ENCODE measurements around the gene RBM33. TPM values are rescaled to one million over a fixed set of nuclear protein-coding genes. Genes with fewer than 3 reads are reported as not detected.

The RBM33 gene
- total RNA-seq, 1 donor from 2014 or later = 62.8 TPM

GRCh38 chr7:155663937-155664336 is 19.5 kb downstream of the RBM33 start:
- DNase-seq (no peak), ATAC-seq (no peak)
- H3K9me3 ChIP-seq = no peaks in the 10 kb centered on the region
- H3K4me3 ChIP-seq = no peak overlapping the region
- peaks cover 9% of the 10 kb centered on the region for H3K36me3 ChIP-seq
- no peaks in the 10 kb centered on the region for H3K27me3 ChIP-seq
- H3K4me1 ChIP-seq = peaks cover 41% of the 10 kb centered on the region
- no peak overlapping the region for H3K27ac ChIP-seq
- TF ChIP-seq CTCF (IDR thresholded peaks at IDR 0.05) = no peak
- intact Hi-C loops (cut with DNase I) = no loop called here

GRCh38 chr7:155665079-155665956 is 20.9 kb downstream of the RBM33 start:
- no peak for TF ChIP-seq CTCF (IDR thresholded peaks at IDR 0.05)
- H3K36me3 ChIP-seq = peaks cover 9% of the 10 kb centered on the region
- H3K9me3 ChIP-seq = no peaks in the 10 kb centered on the region
- peaks cover 53% of the 10 kb centered on the region for H3K4me1 ChIP-seq
- intact Hi-C loops (cut with DNase I) = no loop called here
- no peak overlapping the region for H3K27ac ChIP-seq
- DNase-seq = no peak
- ATAC-seq = no peak
- no peak overlapping the region for H3K4me3 ChIP-seq
- no peaks in the 10 kb centered on the region for H3K27me3 ChIP-seq

GRCh38 chr7:155665957-155666287 is 21.5 kb downstream of the RBM33 start:
- Histone ChIP-seq H3K27me3 (no peaks in the 10 kb centered on the region), H3K9me3 (no peaks in the 10 kb centered on the region), H3K27ac (no peak overlapping the region), H3K36me3 (peaks cover 9% of the 10 kb centered on the region), H3K4me1 (peaks cover 59% of the 10 kb centered on the region), H3K4me3 (no peak overlapping the region)
- no peak for ATAC-seq
- intact Hi-C loops (cut with DNase I) = no loop called here
- no peak for TF ChIP-seq CTCF (IDR thresholded peaks at IDR 0.05)
- DNase-seq = no peak

GRCh38 chr7:155667241-155667829 is 22.9 kb downstream of the RBM33 start:
- no peak overlapping the region for H3K27ac ChIP-seq
- DNase-seq (no peak), ATAC-seq (no peak)
- peaks cover 9% of the 10 kb centered on the region for H3K36me3 ChIP-seq
- TF ChIP-seq CTCF (IDR thresholded peaks at IDR 0.05) = no peak
- peaks cover 61% of the 10 kb centered on the region for H3K4me1 ChIP-seq
- H3K9me3 ChIP-seq = no peaks in the 10 kb centered on the region
- intact Hi-C loops (cut with DNase I) = no loop called here
- no peak overlapping the region for H3K4me3 ChIP-seq
- H3K27me3 ChIP-seq = no peaks in the 10 kb centered on the region

- intact Hi-C loops (cut with DNase I) = no loop called here
- Histone ChIP-seq H3K27ac (peak overlapping the region; percentile 18), H3K36me3 (peaks cover 21% of the 10 kb centered on the region), H3K9me3 (no peaks in the 10 kb centered on the region), H3K27me3 (no peaks in the 10 kb centered on the region), H3K4me1 (peaks cover 46% of the 10 kb centered on the region), H3K4me3 (no peak overlapping the region)
- peak; percentile 84 for DNase-seq
- no peak for TF ChIP-seq CTCF (IDR thresholded peaks at IDR 0.05)
- peak; percentile 98 for ATAC-seq
Observed at GRCh38 chr7:155669717-155670505, 25.4 kb downstream of the RBM33 start.
